CD14-positive monocyte (primary cell): ENCODE data around the gene SPG21. TPM values are rescaled to one million over a fixed set of nuclear protein-coding genes. Genes with fewer than 3 reads are reported as not detected.

ENCODE experiments used
- DNase-seq, 3 donors: peaks; one replicate each; pipeline ENCODE4 v3.0.0-alpha.2; 2011 to 2022
- H2AFZ ChIP-seq: 2 replicates; pipeline ENCODE4 v1.6.0; 2012; ENCODE audit warnings: mild to moderate bottlenecking, low read depth, low read length, inconsistent platforms; ENCODE audit not compliant: insufficient read depth, poor library complexity, severe bottlenecking
- H3K27ac ChIP-seq, 2 donors: 1 replicate in 1 of 2; 2 replicates in 1 of 2; pipeline ENCODE4 v1.5.1; 2012 to 2013; ENCODE audit warnings: low read length in 2 of 2, control low read depth in 1 of 2, inconsistent platforms in 1 of 2, low read depth in 1 of 2, mild to moderate bottlenecking in 1 of 2
- H3K27me3 ChIP-seq, 2 donors: one replicate each; pipeline versions ENCODE4 v1.6.0 to v1.6.1; 2011 to 2013; ENCODE audit warnings: low read length in 2 of 2; ENCODE audit not compliant: control insufficient read depth in 2 of 2, insufficient read depth in 2 of 2
- H3K36me3 ChIP-seq, 2 donors: replicated peaks in 1 of 2; 1 replicate in 1 of 2; 2 replicates in 1 of 2; pipeline versions ENCODE4 v1.5.1 to v1.6.1; 2012 to 2013; ENCODE audit warnings: low read length in 2 of 2, control low read depth in 1 of 2, inconsistent platforms in 1 of 2, mild to moderate bottlenecking in 1 of 2; ENCODE audit not compliant: insufficient read depth in 2 of 2, control insufficient read depth in 1 of 2
- H3K4me1 ChIP-seq, 2 donors: 1 replicate in 1 of 2; 2 replicates in 1 of 2; pipeline versions ENCODE4 v1.5.1 to v1.6.1; 2012 to 2013; ENCODE audit warnings: low read length in 2 of 2, control low read depth in 1 of 2, inconsistent platforms in 1 of 2, mild to moderate bottlenecking in 1 of 2, moderate library complexity in 1 of 2; ENCODE audit not compliant: insufficient read depth in 2 of 2, control insufficient read depth in 1 of 2
- H3K4me2 ChIP-seq: replicated peaks from 2 replicates; pipeline ENCODE3; 2012; ENCODE audit warnings: low read length, moderate library complexity, mild to moderate bottlenecking; ENCODE audit not compliant: poor library complexity, severe bottlenecking; ENCODE audit errors: extremely low read depth
- H3K4me3 ChIP-seq, 3 experiments: fragments of 200-600 bp in 1 of 3; sonication (generic) in 1 of 3; replicated peaks in 1 of 3; 1 replicate in 2 of 3; 2 replicates in 1 of 3; pipeline ENCODE4 v1.5.1; 2011 to 2013; ENCODE audit warnings: low read length in 3 of 3, mild to moderate bottlenecking in 3 of 3, control low read depth in 2 of 3, low read depth in 2 of 3, inconsistent platforms in 1 of 3, moderate library complexity in 1 of 3
- H3K79me2 ChIP-seq: 2 replicates; pipeline ENCODE4 v1.6.0; 2012; ENCODE audit warnings: mild to moderate bottlenecking, control low read depth, inconsistent platforms, low read length, moderate library complexity; ENCODE audit not compliant: insufficient read depth
- H3K9ac ChIP-seq: 2 replicates; pipeline ENCODE4 v1.6.0; 2017; ENCODE audit warnings: low read length, mild to moderate bottlenecking; ENCODE audit not compliant: insufficient read depth, poor library complexity, severe bottlenecking
- H3K9me3 ChIP-seq, 2 donors: replicated peaks in 1 of 2; 1 replicate in 1 of 2; 2 replicates in 1 of 2; pipeline versions ENCODE4 v1.5.1 to v1.6.1; 2012 to 2013; ENCODE audit warnings: low read length in 2 of 2, control low read depth in 1 of 2; ENCODE audit not compliant: control insufficient read depth in 1 of 2, insufficient read depth in 1 of 2
- H4K20me1 ChIP-seq: 2 replicates; pipeline ENCODE4 v1.6.0; 2012; ENCODE audit warnings: mild to moderate bottlenecking, low read length, control low read depth, moderate library complexity; ENCODE audit not compliant: insufficient read depth
- H3K27ac Mint-ChIP-seq, 7 donors: one replicate each; pipeline ENCODE4 v1.8.0; 2020; ENCODE audit warnings: mild to moderate bottlenecking in 7 of 7, mixed read lengths in 7 of 7, moderate library complexity in 6 of 7, inconsistent platforms in 2 of 7
- H3K27me3 Mint-ChIP-seq, 3 donors: one replicate each; pipeline ENCODE4 v1.8.0; 2021 to 2022; ENCODE audit warnings: low read depth in 3 of 3, mild to moderate bottlenecking in 3 of 3, mixed read lengths in 3 of 3, moderate library complexity in 3 of 3, inconsistent platforms in 1 of 3
- H3K36me3 Mint-ChIP-seq, 2 donors: one replicate each; pipeline ENCODE4 v1.8.0; 2020; ENCODE audit warnings: mixed read lengths in 2 of 2, inconsistent platforms in 1 of 2, mild to moderate bottlenecking in 1 of 2
- H3K4me1 Mint-ChIP-seq: one replicate; pipeline ENCODE4 v1.8.0; 2020; ENCODE audit warnings: mild to moderate bottlenecking, mixed read lengths
- H3K4me3 Mint-ChIP-seq, 2 donors: one replicate each; pipeline ENCODE4 v1.8.0; 2020; ENCODE audit warnings: mild to moderate bottlenecking in 2 of 2, mixed read lengths in 2 of 2, moderate library complexity in 1 of 2
- H3K9me3 Mint-ChIP-seq, 7 donors: one replicate each; pipeline ENCODE4 v1.8.0; 2020 to 2022; ENCODE audit warnings: mixed read lengths in 7 of 7, mild to moderate bottlenecking in 6 of 7, moderate library complexity in 6 of 7, inconsistent platforms in 2 of 7
- CTCF ChIP-seq: fragments of 200-600 bp; IDR thresholded peaks from one replicate; pipeline ENCODE4 v1.8.0; 2022; ENCODE audit warnings: antibody characterized with exemption, mild to moderate bottlenecking
- whole genome bisulfite sequencing: methylation state at CpG from one replicate; pipeline ENCODE4 v1.1.5; 2013; ENCODE audit warnings: missing lambda C conversion rate; ENCODE audit not compliant: insufficient coverage; 5-methylcytosine and 5-hydroxymethylcytosine counted together
- intact Hi-C, 2 donors: fragments of 100-400 bp; cut with micrococcal nuclease; formaldehyde crosslinking; loops; one replicate each; pipeline versions ENCODE4 v1.15.0 to v1.15.1; 2023
- polyA plus RNA-seq, 3 donors: library from polyadenylated mRNA; depleted of rRNA in 1 of 3; unstranded in 2 of 3; stranded (reverse) in 1 of 3; fragments of 300-500 nt in 2 of 3; fragments of >200 nt in 1 of 3; fragmentation: Illumina TruSeq in 2 of 3; gene quantifications; 1 replicate in 2 of 3; 2 replicates in 1 of 3; pipeline ENCODE4 v1.2.3, GENCODE V29; 2012 to 2021

SPG21 gene
- polyA plus RNA-seq, 3 donors, result 102 to 375 (median 358) TPM

- H3K27me3 Mint-ChIP-seq, result no peaks in the 10 kb centered on the region
- peaks cover 63 to 82% of the 10 kb centered on the region in 2 donors for H3K36me3 Mint-ChIP-seq
- H3K4me3 Mint-ChIP-seq, result no peak overlapping the region
- Histone ChIP-seq H3K9ac (no peak overlapping the region), H3K36me3 (peaks cover 71 to 84% of the 10 kb centered on the region in 2 donors), H4K20me1 (peaks cover 33% of the 10 kb centered on the region), H3K4me3 (no peak overlapping the region), H3K9me3 (no peaks in the 10 kb centered on the region), H3K79me2 (peaks cover 49% of the 10 kb centered on the region), H3K27ac (peak overlapping the region in 1 of 2 donors; percentile 50), H3K4me1 (peaks cover 9 to 12% of the 10 kb centered on the region in 2 donors), H3K27me3 (no peaks in the 10 kb centered on the region), H3K4me2 (no peak overlapping the region), H2AFZ (no peak overlapping the region)
- 93% methylated on average over 5 of the region's 7 CpGs for WGBS
- TF ChIP-seq CTCF, result no peak
- peak overlapping the region in 5 of 7 donors; percentile 1 to 73 (median 19) for H3K27ac Mint-ChIP-seq
- intact Hi-C loops, result no loop called here
- H3K9me3 Mint-ChIP-seq, result no peaks in the 10 kb centered on the region
- no peak for DNase-seq
- H3K4me1 Mint-ChIP-seq, result peaks cover 13% of the 10 kb centered on the region
Observed at GRCh38 chr15:64979252-64979710, 10.4 kb downstream of the SPG21 start.

- peaks cover 80 to 94% of the 10 kb centered on the region in 2 donors for H3K36me3 ChIP-seq
- H3K27me3 ChIP-seq, result no peaks in the 10 kb centered on the region
- no peak overlapping the region for H3K9ac ChIP-seq
- Mint-ChIP-seq H3K36me3 (peaks cover 67 to 91% of the 10 kb centered on the region in 2 donors), H3K4me3 (no peak overlapping the region), H3K9me3 (no peaks in the 10 kb centered on the region), H3K27ac (no peak overlapping the region), H3K4me1 (peaks cover 5% of the 10 kb centered on the region), H3K27me3 (no peaks in the 10 kb centered on the region)
- WGBS, result no CpG with 5 or more reads among the region's 5 CpGs
- no peak for DNase-seq
- no peak overlapping the region for H3K4me2 ChIP-seq
- no peaks in the 10 kb centered on the region for H3K9me3 ChIP-seq
- peaks cover 0 to 3% of the 10 kb centered on the region in 2 donors for H3K4me1 ChIP-seq
- H3K79me2 ChIP-seq, result peaks cover 16% of the 10 kb centered on the region
- TF ChIP-seq CTCF, result no peak
- intact Hi-C loops, result no loop called here
- peaks cover 43% of the 10 kb centered on the region for H4K20me1 ChIP-seq
- H3K4me3 ChIP-seq, result no peak overlapping the region
- H3K27ac ChIP-seq, result no peak overlapping the region
- no peak overlapping the region for H2AFZ ChIP-seq
Observed at GRCh38 chr15:64975390-64975789, 14.3 kb downstream of the SPG21 start.
